GM10847 (cell line): ENCODE results near the gene SLC12A7.

Source experiments
- POLR2A ChIP-seq: IDR thresholded peaks from 2 replicates; pipeline ENCODE4 v1.6.1; 2011; ENCODE audit not compliant: insufficient read length; ENCODE audit errors: extremely low read depth

The SLC12A7 gene

DNA sequence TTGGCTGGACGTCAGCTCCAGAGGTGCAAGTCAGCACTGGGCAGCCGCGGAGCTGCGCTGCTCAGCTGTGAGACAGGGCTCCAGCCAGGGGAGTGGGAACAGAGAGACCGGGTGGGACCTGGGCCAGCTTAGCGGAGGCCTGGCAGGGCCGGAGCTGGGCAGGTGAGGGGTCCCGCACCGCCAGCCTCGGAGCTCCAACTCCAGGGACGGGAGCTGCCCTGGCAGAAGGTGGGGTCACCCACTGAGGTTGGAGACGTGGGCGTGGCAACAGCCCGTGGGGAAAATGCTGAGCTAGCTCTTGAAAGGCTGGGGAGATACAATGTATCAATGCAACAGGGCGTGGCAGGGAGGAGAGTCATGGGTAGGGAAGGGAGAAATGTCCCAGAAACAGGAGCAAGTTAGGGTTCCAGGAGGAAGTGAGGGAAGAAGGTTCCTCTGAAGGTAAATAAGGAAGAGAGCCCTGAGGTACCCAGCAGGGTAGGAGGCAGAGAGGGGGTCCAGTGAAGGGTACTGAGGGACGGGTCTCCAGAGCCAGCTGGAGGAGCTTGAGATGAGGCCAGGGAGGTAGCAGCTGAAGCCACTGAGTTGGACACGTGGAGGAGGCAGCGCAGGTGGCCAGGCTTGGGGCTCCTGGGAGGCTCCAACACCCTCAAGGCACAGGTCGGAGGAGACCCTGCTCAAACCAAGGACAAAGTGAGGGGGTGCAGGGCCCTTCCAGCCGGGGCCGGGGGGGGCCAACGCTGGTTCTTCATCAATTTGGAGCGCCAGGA lies 104.0 kb downstream of the SLC12A7 start:
- TF ChIP-seq POLR2A, result no peak

DNA sequence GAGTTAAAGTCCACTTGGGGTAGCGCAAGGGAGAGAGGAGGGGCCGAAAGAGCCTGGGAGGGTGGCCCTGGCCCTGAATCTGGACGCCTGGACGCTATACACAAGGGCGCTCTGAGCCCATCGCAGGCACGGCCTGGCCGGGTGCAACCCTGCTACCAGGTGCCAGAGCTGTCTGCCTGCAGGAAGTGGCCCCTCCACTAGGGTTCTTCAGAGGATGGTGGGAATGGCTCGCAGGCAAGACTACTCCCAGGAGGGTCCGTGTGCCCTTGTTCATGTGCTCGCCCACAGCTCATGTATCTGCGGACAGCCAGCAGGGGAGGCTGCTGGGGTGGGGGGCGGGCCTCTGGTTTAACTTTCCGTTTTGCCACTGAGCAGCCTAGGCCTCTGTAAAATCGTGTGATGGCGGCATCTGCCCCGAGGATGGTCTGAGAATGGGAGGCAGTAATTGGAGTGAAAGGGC lies 104.6 kb downstream of the SLC12A7 start:
- no peak for TF ChIP-seq POLR2A

- no peak for TF ChIP-seq POLR2A
These were observed 105.2 kb downstream of the SLC12A7 start for GRCh38 chr5:1006656-1007071.

GRCh38 chr5:1005904-1006655 lies 105.8 kb downstream of the SLC12A7 start:
- TF ChIP-seq POLR2A, result no peak

DNA sequence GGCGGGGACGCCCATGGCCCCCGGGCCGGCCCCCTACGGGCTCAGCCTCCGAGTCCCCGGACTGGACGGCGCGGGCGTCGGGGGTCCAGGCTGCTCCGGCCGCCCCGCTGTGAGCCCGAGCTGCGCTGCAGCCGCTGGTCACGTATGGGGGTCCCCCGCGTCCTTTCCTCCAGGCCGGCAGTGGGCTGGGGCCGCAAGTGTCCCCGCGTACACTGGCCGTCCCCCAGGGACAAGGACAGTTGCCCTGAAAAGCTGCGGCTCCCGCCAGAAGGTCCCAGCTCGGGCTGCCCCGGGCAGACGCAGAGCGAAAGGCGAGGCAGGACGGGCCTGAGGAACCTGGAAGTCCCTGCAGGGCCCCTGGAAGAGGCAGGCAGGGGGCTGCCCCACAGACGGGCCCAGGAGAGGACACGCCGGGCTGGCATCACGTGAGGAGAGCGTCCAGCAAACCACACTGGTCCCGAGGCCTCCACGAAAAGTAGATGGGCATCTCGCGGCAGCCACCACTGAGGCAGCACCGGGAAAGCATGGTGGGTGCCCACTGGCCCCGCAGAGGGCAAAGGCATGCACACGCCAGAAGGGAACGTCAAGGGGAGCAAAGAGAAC lies 106.5 kb downstream of the SLC12A7 start:
- TF ChIP-seq POLR2A, result no peak

GRCh38 chr5:1004461-1005248 lies 107.2 kb downstream of the SLC12A7 start:
- no peak for TF ChIP-seq POLR2A

GRCh38 chr5:1003296-1003937 lies 108.4 kb downstream of the SLC12A7 start:
- TF ChIP-seq POLR2A, result no peak

DNA sequence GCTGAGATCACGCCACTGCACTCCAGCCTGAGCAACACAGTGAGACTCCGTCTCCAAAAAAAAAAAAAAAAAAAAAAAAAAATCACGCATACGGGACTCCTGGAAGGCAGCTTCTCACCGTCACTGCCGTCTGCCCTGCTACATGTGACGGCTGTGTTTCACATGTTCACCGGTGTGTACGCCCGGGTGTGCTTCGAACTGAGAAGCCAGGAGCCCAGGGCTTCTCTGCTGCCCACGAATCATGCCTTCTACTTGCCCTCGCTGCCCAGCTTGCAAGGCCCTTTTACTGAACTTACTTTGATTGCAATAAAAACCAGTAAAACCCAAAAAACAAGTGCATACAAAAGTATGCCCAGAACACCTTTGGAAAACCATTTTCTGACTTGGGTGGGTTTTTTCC lies 109.0 kb downstream of the SLC12A7 start:
- TF ChIP-seq POLR2A, result no peak

- TF ChIP-seq POLR2A, result no peak
These were observed 109.7 kb downstream of the SLC12A7 start for GRCh38 chr5:1002271-1002546.

DNA sequence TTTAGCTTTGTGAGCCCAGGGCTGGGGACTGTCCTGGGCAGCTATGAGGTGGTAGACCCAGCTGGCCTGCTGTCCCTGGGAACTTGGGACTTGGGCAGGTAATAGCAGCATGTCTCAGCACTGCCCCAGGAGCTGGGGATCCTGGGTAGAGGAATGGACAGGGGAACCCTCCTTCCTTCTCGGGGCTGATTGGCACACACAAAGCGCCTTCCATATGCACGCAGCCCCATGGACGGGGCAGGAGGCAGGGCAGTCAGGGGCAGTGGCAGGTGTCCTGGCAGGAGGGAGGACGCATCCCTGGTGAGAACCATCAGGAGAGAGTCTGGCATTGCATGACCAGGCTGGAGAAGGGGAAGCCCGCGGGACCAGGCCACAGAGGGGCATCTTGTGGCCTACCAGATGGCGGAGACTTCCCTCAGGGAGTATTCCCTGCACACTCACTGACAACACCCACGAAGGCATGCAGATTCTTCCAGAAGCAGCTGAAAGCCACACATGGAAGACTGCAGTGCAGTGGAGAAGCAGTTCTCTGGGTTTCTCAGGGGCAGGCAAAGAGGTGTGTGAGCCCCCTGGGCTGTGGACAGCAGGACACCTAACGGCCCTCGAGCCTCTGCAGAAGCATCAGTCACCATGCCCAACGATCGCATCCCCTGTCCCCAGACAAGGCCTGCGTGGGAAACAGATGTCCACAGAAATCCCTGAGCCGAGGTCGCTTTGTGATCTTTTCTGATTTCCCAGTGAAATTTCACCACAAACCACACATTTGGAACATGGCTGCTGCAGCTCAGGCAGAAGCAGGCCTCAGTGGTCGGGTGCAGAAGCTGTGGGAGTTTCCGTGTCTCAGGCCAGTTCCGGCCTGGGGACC lies 110.2 kb downstream of the SLC12A7 start:
- no peak for TF ChIP-seq POLR2A
